MM.1S (cell line): ENCODE results near the gene SUSD4.

Source experiments
- DNase-seq: peaks from one replicate; pipeline ENCODE4 v3.0.0-alpha.2; 2015
- H2AFZ ChIP-seq: fragments of 300-600 bp; sonication (generic); 2 replicates; pipeline ENCODE4 v1.6.0; 2016; ENCODE audit warnings: antibody characterized with exemption, low read length
- H3F3A ChIP-seq: fragments of 300-600 bp; sonication (generic); 2 replicates; pipeline ENCODE4 v1.6.1; 2016; ENCODE audit warnings: mild to moderate bottlenecking, antibody characterized with exemption, low read length, moderate library complexity, mixed read lengths; ENCODE audit not compliant: insufficient read depth
- H3K27ac ChIP-seq: fragments of 300-600 bp; sonication (generic); 2 replicates; pipeline ENCODE4 v1.5.1; 2016; ENCODE audit warnings: mild to moderate bottlenecking, low read length
- H3K27me3 ChIP-seq: fragments of 300-600 bp; sonication (generic); replicated peaks from 2 replicates; pipeline ENCODE4 v1.6.0; 2016; ENCODE audit warnings: low read length; ENCODE audit not compliant: insufficient read depth
- H3K36me3 ChIP-seq: fragments of 300-600 bp; sonication (generic); replicated peaks from 2 replicates; pipeline ENCODE4 v1.6.1; 2016; ENCODE audit warnings: mild to moderate bottlenecking, low read length, mixed read lengths; ENCODE audit not compliant: insufficient read depth
- H3K4me1 ChIP-seq: fragments of 300-600 bp; sonication (generic); 2 replicates; pipeline ENCODE4 v1.6.1; 2016; ENCODE audit warnings: low read length, mixed read lengths
- H3K4me2 ChIP-seq: fragments of 300-600 bp; sonication (generic); 2 replicates; pipeline ENCODE4 v1.6.0; 2016; ENCODE audit warnings: low read depth, low read length
- H3K4me3 ChIP-seq: fragments of 300-600 bp; sonication (generic); 2 replicates; pipeline ENCODE4 v1.5.1; 2016; ENCODE audit warnings: low read length, mixed read lengths
- H3K79me2 ChIP-seq: fragments of 300-600 bp; sonication (generic); 2 replicates; pipeline ENCODE4 v1.6.1; 2016; ENCODE audit warnings: mixed run types, low read length, mixed read lengths
- H3K9ac ChIP-seq: fragments of 300-600 bp; sonication (generic); 2 replicates; pipeline ENCODE4 v1.6.1; 2016; ENCODE audit warnings: low read length, mixed read lengths
- H3K9me2 ChIP-seq: fragments of 300-600 bp; sonication (generic); replicated peaks from 2 replicates; pipeline ENCODE4 v1.6.1; 2016; ENCODE audit warnings: mild to moderate bottlenecking, low read length, mixed read lengths; ENCODE audit not compliant: insufficient read depth
- H3K9me3 ChIP-seq: fragments of 300-600 bp; sonication (generic); replicated peaks from 2 replicates; pipeline ENCODE4 v1.6.1; 2016; ENCODE audit warnings: mild to moderate bottlenecking, low read length, mixed read lengths; ENCODE audit not compliant: insufficient read depth
- H4K20me1 ChIP-seq: fragments of 300-600 bp; sonication (generic); 2 replicates; pipeline ENCODE4 v1.6.1; 2016; ENCODE audit warnings: mild to moderate bottlenecking, low read length, moderate library complexity, mixed read lengths; ENCODE audit not compliant: insufficient read depth
- CTCF ChIP-seq: fragments of 300-600 bp; sonication (generic); IDR thresholded peaks from 2 replicates; pipeline ENCODE4 v1.5.1; 2016; ENCODE audit warnings: antibody characterized with exemption, low read length, mixed read lengths
- EZH2 ChIP-seq: fragments of 300-600 bp; sonication (generic); optimal IDR thresholded peaks from 2 replicates; pipeline ENCODE3; 2017; ENCODE audit warnings: low read depth, mild to moderate bottlenecking, antibody characterized with exemption, low read length, mixed read lengths
- EZH2phosphoT487 ChIP-seq: fragments of 300-600 bp; sonication (generic); IDR thresholded peaks from 2 replicates; pipeline ENCODE4 v1.6.1; 2018; ENCODE audit warnings: antibody characterized with exemption, low read length

Gene SUSD4

GRCh38 chr1:223390618-223391017 is 26.6 kb upstream of the SUSD4 start:
- no peak overlapping the region for H3K27ac ChIP-seq
- DNase-seq: no peak
- H3K9ac ChIP-seq: no peak overlapping the region
- H3K9me3 ChIP-seq: no peaks in the 10 kb centered on the region
- no peak overlapping the region for H3K4me3 ChIP-seq
- H3K4me2 ChIP-seq: no peak overlapping the region
- no peaks in the 10 kb centered on the region for H3K27me3 ChIP-seq
- no peaks in the 10 kb centered on the region for H4K20me1 ChIP-seq
- TF ChIP-seq EZH2phosphoT487: no peak
- no peak for TF ChIP-seq EZH2
- no peak for TF ChIP-seq CTCF
- H3K9me2 ChIP-seq: no peaks in the 10 kb centered on the region
- no peak overlapping the region for H2AFZ ChIP-seq
- H3F3A ChIP-seq: no peaks in the 10 kb centered on the region
- H3K4me1 ChIP-seq: no peaks in the 10 kb centered on the region
- H3K79me2 ChIP-seq: no peaks in the 10 kb centered on the region
- H3K36me3 ChIP-seq: no peaks in the 10 kb centered on the region

- Histone ChIP-seq H3K36me3 (no peaks in the 10 kb centered on the region), H3K4me1 (no peaks in the 10 kb centered on the region), H2AFZ (no peak overlapping the region), H3K79me2 (no peaks in the 10 kb centered on the region), H3K4me2 (no peak overlapping the region), H3K9me3 (no peaks in the 10 kb centered on the region), H3K9ac (no peak overlapping the region), H3K27me3 (no peaks in the 10 kb centered on the region), H3K27ac (no peak overlapping the region), H3F3A (no peaks in the 10 kb centered on the region), H3K9me2 (no peaks in the 10 kb centered on the region), H3K4me3 (no peak overlapping the region), H4K20me1 (no peaks in the 10 kb centered on the region)
- no peak for DNase-seq
- TF ChIP-seq EZH2: no peak
- TF ChIP-seq CTCF: no peak
- TF ChIP-seq EZH2phosphoT487: no peak
Observed at GRCh38 chr1:223386013-223386412, 22.0 kb upstream of the SUSD4 start.

GRCh38 chr1:223378754-223379153 is 14.8 kb upstream of the SUSD4 start:
- TF ChIP-seq EZH2phosphoT487 (no peak), EZH2 (no peak), CTCF (no peak)
- Histone ChIP-seq H3K79me2 (no peaks in the 10 kb centered on the region), H3K9me2 (no peaks in the 10 kb centered on the region), H3K4me3 (no peak overlapping the region), H3K36me3 (no peaks in the 10 kb centered on the region), H3F3A (no peaks in the 10 kb centered on the region), H3K4me2 (no peak overlapping the region), H2AFZ (no peak overlapping the region), H3K27ac (no peak overlapping the region), H3K9me3 (no peaks in the 10 kb centered on the region), H3K4me1 (no peaks in the 10 kb centered on the region), H3K9ac (no peak overlapping the region), H3K27me3 (no peaks in the 10 kb centered on the region), H4K20me1 (no peaks in the 10 kb centered on the region)
- no peak for DNase-seq
